ENCODE results near the gene NUP98.

GRCh38 chr11:3807909-3808860, 10.8 kb upstream of the NUP98 start, which contains the start of gene PGAP2:
- TF ChIP-seq POLR2AphosphoS5 (IDR thresholded peaks at IDR 0.05; ENCODE audit: low read length): no peak
- TF ChIP-seq, protein P1, sequence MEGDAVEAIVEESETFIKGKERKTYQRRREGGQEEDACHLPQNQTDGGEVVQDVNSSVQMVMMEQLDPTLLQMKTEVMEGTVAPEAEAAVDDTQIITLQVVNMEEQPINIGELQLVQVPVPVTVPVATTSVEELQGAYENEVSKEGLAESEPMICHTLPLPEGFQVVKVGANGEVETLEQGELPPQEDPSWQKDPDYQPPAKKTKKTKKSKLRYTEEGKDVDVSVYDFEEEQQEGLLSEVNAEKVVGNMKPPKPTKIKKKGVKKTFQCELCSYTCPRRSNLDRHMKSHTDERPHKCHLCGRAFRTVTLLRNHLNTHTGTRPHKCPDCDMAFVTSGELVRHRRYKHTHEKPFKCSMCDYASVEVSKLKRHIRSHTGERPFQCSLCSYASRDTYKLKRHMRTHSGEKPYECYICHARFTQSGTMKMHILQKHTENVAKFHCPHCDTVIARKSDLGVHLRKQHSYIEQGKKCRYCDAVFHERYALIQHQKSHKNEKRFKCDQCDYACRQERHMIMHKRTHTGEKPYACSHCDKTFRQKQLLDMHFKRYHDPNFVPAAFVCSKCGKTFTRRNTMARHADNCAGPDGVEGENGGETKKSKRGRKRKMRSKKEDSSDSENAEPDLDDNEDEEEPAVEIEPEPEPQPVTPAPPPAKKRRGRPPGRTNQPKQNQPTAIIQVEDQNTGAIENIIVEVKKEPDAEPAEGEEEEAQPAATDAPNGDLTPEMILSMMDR (IDR thresholded peaks at IDR 0.05 in 2 of 3, conservative IDR thresholded peaks at IDR 0.05 in 1 of 3; ENCODE audit: control insufficient read depth in 2 of 3, extremely low read depth in 1 of 3, insufficient read depth in 1 of 3, low read depth in 3 of 3, low read length in 3 of 3): peak; percentile 71 to 75 (median 73)
- TF ChIP-seq EP300 (IDR thresholded peaks at IDR 0.05; ENCODE audit: borderline replicate concordance in 1 of 2, control insufficient read depth in 1 of 2, low read depth in 2 of 2, low read length in 2 of 2): no peak
- TF ChIP-seq NR2F1 (conservative IDR thresholded peaks at IDR 0.05): no peak
- TF ChIP-seq CREB1 (IDR thresholded peaks at IDR 0.05; ENCODE audit: low read depth): peak; percentile 51; the same call in 1 of the 2 replicates

All from GM12878 (cell line).